Cardiac muscle cell (in vitro differentiated cells and primary cell): ENCODE results near the gene LRP1B. TPM values are rescaled to one million over a fixed set of nuclear protein-coding genes. Genes with fewer than 3 reads are reported as not detected.

Experiments
- DNase-seq, 2 donors: peaks; one replicate each; pipeline versions ENCODE4 v3.0.0 to v3.0.0-alpha.2; 2010 to 2017; ENCODE audit warnings: low read depth in 1 of 2, low spot score in 1 of 2
- H3K27ac ChIP-seq: fragments of 200-600 bp; sonication (generic); 2 replicates; pipeline ENCODE4 v1.5.1; 2016
- H3K27me3 ChIP-seq: fragments of 200-600 bp; sonication (generic); 2 replicates; pipeline ENCODE4 v1.6.0; 2016; ENCODE audit warnings: control low read depth
- H3K36me3 ChIP-seq: fragments of 200-600 bp; sonication (generic); 2 replicates; pipeline ENCODE4 v1.5.1; 2016; ENCODE audit warnings: control low read depth
- H3K4me1 ChIP-seq: fragments of 200-600 bp; sonication (generic); 2 replicates; pipeline ENCODE4 v1.8.1; 2017; ENCODE audit warnings: low read depth, mild to moderate bottlenecking, mixed run types
- H3K4me3 ChIP-seq: fragments of 200-600 bp; sonication (generic); 2 replicates; pipeline ENCODE4 v1.5.1; 2016; ENCODE audit warnings: mild to moderate bottlenecking
- H3K9me3 ChIP-seq: fragments of 200-600 bp; sonication (generic); 2 replicates; pipeline ENCODE4 v1.5.1; 2017; ENCODE audit warnings: low read depth, mild to moderate bottlenecking, control low read depth
- CTCF ChIP-seq: IDR thresholded peaks from 2 replicates; pipeline ENCODE4 v1.5.1; 2012; ENCODE audit warnings: low read depth, mild to moderate bottlenecking, low read length
- polyA plus RNA-seq: library from polyadenylated mRNA; unstranded; fragments of >200 nt; fragmentation: Nextera tagmentation; extraction: Ambion mirVana; gene quantifications from 2 replicates; pipeline ENCODE4 v1.2.1, GENCODE V29; 2016
- total RNA-seq: library from RNA; depleted of rRNA; stranded (reverse); fragments of >200 nt; gene quantifications from 2 replicates; pipeline ENCODE4 v1.2.3, GENCODE V29; 2016

The LRP1B gene
- total and polyA plus RNA-seq, 2 experiments from 2014 or later: 1.2 to 2.5 TPM

DNA sequence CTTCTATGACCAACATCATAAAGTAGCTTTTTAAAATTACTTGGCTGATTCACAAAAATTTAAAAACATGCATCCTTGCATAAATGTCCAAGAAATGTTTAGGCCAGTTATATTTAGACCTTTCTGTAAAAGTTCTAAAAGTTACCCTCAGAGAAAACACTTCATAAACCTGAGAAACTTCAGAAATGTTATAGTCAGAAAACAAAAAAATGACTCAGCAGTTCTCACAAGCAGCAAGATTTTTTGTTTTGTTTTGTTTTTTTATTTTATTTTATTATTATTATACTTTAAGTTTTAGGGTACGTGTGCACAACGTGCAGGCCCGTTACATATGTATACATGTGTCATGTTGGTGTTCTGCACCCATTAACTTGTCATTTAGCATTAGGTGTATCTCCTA is 648.1 kb downstream of the LRP1B start:
- TF ChIP-seq CTCF: no peak
- peaks cover 6% of the 10 kb centered on the region for H3K4me1 ChIP-seq
- no peak overlapping the region for H3K27ac ChIP-seq
- no peak overlapping the region for H3K4me3 ChIP-seq
- H3K9me3 ChIP-seq: no peaks in the 10 kb centered on the region
- H3K36me3 ChIP-seq: no peaks in the 10 kb centered on the region
- no peaks in the 10 kb centered on the region for H3K27me3 ChIP-seq
- no peak for DNase-seq

DNA sequence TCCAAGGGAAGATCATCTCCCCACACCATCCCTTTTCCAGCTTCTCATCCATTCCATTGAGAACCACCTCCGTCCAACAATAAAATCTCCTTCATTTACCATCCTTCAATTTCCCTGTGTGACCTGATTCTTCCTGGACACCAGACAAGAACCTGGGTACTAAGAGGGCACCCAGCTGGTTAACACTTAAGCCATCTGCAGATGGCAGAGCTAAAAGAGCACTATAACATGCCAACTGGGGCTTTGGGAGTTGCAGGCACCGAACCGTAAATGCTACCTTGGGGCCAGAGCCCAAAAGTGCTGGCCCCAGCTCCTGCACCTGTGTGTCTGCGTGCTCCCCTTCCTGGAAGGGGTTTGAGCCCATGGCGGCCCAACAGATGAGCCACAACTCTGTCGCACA is 655.0 kb downstream of the LRP1B start:
- Histone ChIP-seq H3K4me3 (no peak overlapping the region), H3K9me3 (no peaks in the 10 kb centered on the region), H3K36me3 (no peaks in the 10 kb centered on the region), H3K27me3 (no peaks in the 10 kb centered on the region), H3K4me1 (peaks cover 6% of the 10 kb centered on the region), H3K27ac (no peak overlapping the region)
- no peak for TF ChIP-seq CTCF
- no peak for DNase-seq

GRCh38 chr2:141468761-141469160 is 662.1 kb downstream of the LRP1B start:
- H3K27ac ChIP-seq: no peak overlapping the region
- no peak for TF ChIP-seq CTCF
- DNase-seq: no peak

DNA sequence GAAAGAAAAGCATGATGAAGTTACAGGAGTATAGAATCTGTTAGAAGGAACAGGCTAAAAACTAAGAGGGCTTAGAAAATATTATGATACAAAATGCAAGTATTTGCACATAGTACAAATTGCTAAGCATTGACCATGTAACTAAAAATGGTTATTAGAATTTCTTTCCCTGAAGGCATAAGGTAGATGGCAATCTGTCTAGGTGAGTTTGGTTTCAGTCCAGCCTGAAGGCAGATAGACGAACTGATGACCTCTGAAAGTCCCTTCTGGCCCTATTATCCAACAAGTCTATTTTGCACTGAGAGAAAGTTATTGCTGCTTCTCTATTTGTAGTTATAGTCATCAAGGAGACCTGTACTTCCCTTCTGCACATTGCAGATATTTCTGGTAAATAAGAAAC is 663.5 kb downstream of the LRP1B start:
- H3K4me3 ChIP-seq: no peak overlapping the region
- H3K9me3 ChIP-seq: no peaks in the 10 kb centered on the region
- H3K27ac ChIP-seq: no peak overlapping the region
- no peaks in the 10 kb centered on the region for H3K4me1 ChIP-seq
- DNase-seq: no peak
- H3K27me3 ChIP-seq: no peaks in the 10 kb centered on the region
- no peak for TF ChIP-seq CTCF
- no peaks in the 10 kb centered on the region for H3K36me3 ChIP-seq

More at GRCh38 chr2:141468761-141469160, 662.1 kb downstream of the LRP1B start:
- Histone ChIP-seq H3K9me3 (no peaks in the 10 kb centered on the region), H3K4me3 (no peak overlapping the region), H3K27me3 (no peaks in the 10 kb centered on the region), H3K36me3 (no peaks in the 10 kb centered on the region), H3K4me1 (no peaks in the 10 kb centered on the region)

GRCh38 chr2:141464995-141465394 is 665.8 kb downstream of the LRP1B start:
- no peak for TF ChIP-seq CTCF
- Histone ChIP-seq H3K4me1 (no peaks in the 10 kb centered on the region), H3K27ac (no peak overlapping the region), H3K36me3 (no peaks in the 10 kb centered on the region), H3K27me3 (no peaks in the 10 kb centered on the region), H3K9me3 (no peaks in the 10 kb centered on the region), H3K4me3 (no peak overlapping the region)
- DNase-seq: no peak

DNA sequence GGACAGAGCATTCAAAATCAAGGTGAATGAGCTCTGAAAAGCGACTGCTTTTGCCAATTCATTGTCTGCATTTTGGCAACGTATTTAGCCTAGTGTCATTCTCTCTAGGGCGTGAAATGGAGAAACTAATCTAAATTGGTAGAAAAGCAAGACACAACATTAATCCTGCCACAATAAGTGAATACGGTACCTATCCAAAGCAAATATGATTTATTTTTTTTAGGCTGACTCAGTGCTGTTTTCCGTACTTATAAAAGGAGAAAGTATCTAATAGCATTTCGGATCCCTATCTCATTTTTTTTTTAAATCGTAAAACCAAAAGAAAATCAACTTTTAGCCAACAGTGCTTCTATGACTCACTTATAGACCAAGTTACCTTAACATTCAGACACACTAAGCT is 672.5 kb downstream of the LRP1B start:
- no peak overlapping the region for H3K27ac ChIP-seq
- no peak overlapping the region for H3K4me3 ChIP-seq
- H3K4me1 ChIP-seq: no peaks in the 10 kb centered on the region
- no peak for DNase-seq
- H3K36me3 ChIP-seq: no peaks in the 10 kb centered on the region
- H3K27me3 ChIP-seq: no peaks in the 10 kb centered on the region
- no peaks in the 10 kb centered on the region for H3K9me3 ChIP-seq
- no peak for TF ChIP-seq CTCF
